Ishikawa (cell line): ENCODE results near the gene NOB1.

Experiments
- CEBPB ChIP-seq: IDR thresholded peaks from 2 replicates; pipeline ENCODE4 v1.6.1; 2012
- CREB1 ChIP-seq: IDR thresholded peaks from 2 replicates; pipeline ENCODE4 v1.6.1; 2012; ENCODE audit warnings: low read depth
- EGR1 ChIP-seq: IDR thresholded peaks from 2 replicates; pipeline ENCODE4 v1.6.1; 2012
- EP300 ChIP-seq: IDR thresholded peaks from 2 replicates; pipeline ENCODE4 v1.6.1; 2012; ENCODE audit warnings: borderline replicate concordance
- FOXM1 ChIP-seq: IDR thresholded peaks from 2 replicates; pipeline ENCODE4 v1.6.1; 2012; ENCODE audit warnings: low read depth, borderline replicate concordance
- MAX ChIP-seq: IDR thresholded peaks from 2 replicates; pipeline ENCODE4 v1.6.1; 2012
- NFIC ChIP-seq: IDR thresholded peaks from 2 replicates; pipeline ENCODE4 v1.6.1; 2012
- RAD21 ChIP-seq: IDR thresholded peaks from 2 replicates; pipeline ENCODE4 v1.6.1; 2012; ENCODE audit warnings: low read depth
- REST ChIP-seq: IDR thresholded peaks from 2 replicates; pipeline ENCODE4 v1.6.1; 2012; ENCODE audit warnings: low read depth, mild to moderate bottlenecking
- TAF1 ChIP-seq: IDR thresholded peaks from 2 replicates; pipeline ENCODE4 v1.6.1; 2012; ENCODE audit warnings: low read depth, mild to moderate bottlenecking
- TCF12 ChIP-seq: IDR thresholded peaks from 2 replicates; pipeline ENCODE4 v1.6.1; 2012; ENCODE audit warnings: low read depth
- TEAD4 ChIP-seq: IDR thresholded peaks from 2 replicates; pipeline ENCODE4 v1.6.1; 2012
- YY1 ChIP-seq: IDR thresholded peaks from 2 replicates; pipeline ENCODE4 v1.6.1; 2012; ENCODE audit warnings: low read depth
- ZBTB7A ChIP-seq: IDR thresholded peaks from 2 replicates; pipeline ENCODE4 v1.6.1; 2012; ENCODE audit warnings: low read depth
- TF ChIP-seq, protein P1 (sequence below): IDR thresholded peaks from 2 replicates; pipeline ENCODE4 v1.6.1; 2012

The NOB1 gene

GRCh38 chr16:69757375-69757774 is 2.6 kb upstream of the NOB1 start:
- peak; percentile 44 for TF ChIP-seq CEBPB

DNA sequence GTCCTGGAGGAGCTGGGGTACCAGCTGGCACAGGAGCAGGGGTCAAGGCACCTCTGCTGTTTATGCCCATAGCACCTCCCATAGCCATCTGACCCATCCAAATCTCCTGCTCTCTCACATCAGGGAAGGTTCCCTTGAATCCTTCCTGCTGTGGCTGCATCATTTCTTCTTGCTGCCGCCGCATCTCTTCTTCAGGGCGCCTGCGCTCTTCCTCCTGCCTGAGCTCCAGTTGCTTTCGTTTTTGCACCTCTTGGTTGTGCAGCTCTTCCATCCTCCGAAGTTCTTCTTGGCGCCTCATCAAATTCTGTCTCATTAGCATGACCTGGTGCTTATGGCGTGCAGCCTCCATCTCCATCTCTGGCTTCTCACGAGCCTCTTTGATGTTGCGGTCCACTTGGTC is 2.0 kb upstream of the NOB1 start:
- TF ChIP-seq FOXM1, result no peak
- TF ChIP-seq EGR1, result no peak
- TF ChIP-seq, protein P1, sequence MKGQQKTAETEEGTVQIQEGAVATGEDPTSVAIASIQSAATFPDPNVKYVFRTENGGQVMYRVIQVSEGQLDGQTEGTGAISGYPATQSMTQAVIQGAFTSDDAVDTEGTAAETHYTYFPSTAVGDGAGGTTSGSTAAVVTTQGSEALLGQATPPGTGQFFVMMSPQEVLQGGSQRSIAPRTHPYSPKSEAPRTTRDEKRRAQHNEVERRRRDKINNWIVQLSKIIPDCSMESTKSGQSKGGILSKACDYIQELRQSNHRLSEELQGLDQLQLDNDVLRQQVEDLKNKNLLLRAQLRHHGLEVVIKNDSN, result no peak
- no peak for TF ChIP-seq TAF1
- no peak for TF ChIP-seq MAX
- no peak for TF ChIP-seq TEAD4
- no peak for TF ChIP-seq EP300
- TF ChIP-seq YY1, result no peak
- TF ChIP-seq CEBPB, result no peak
- TF ChIP-seq REST, result no peak
- TF ChIP-seq ZBTB7A, result no peak
- no peak for TF ChIP-seq RAD21
- no peak for TF ChIP-seq CREB1
- no peak for TF ChIP-seq TCF12
- TF ChIP-seq NFIC, result no peak

GRCh38 chr16:69754143-69754468 is 620 bp downstream of the NOB1 start:
- TF ChIP-seq CREB1 (no peak), TAF1 (no peak), REST (no peak), MAX (no peak), CEBPB (no peak), TCF12 (no peak), ZBTB7A (no peak), EP300 (no peak), EGR1 (no peak), YY1 (no peak), TEAD4 (no peak), RAD21 (no peak), NFIC (no peak), FOXM1 (no peak)
- TF ChIP-seq, protein P1, result no peak

- TF ChIP-seq MAX (no peak), TEAD4 (no peak), YY1 (no peak), FOXM1 (no peak), RAD21 (no peak), CEBPB (no peak), EP300 (no peak), TCF12 (no peak), CREB1 (no peak), REST (no peak), TAF1 (no peak), ZBTB7A (no peak)
- TF ChIP-seq, protein P1, result no peak
Measured at GRCh38 chr16:69748694-69749345, 5.9 kb downstream of the NOB1 start.
